ENCODE measurements around the gene CFAP100. TPM values are rescaled to one million over a fixed set of nuclear protein-coding genes. Genes with fewer than 3 reads are reported as not detected.
A peak's percentile ranks its signal among the peaks of the same experiment; 100 is the strongest.

Gene CFAP100
- total RNA-seq, 1 experiment from 2014 or later = not detected

DNA sequence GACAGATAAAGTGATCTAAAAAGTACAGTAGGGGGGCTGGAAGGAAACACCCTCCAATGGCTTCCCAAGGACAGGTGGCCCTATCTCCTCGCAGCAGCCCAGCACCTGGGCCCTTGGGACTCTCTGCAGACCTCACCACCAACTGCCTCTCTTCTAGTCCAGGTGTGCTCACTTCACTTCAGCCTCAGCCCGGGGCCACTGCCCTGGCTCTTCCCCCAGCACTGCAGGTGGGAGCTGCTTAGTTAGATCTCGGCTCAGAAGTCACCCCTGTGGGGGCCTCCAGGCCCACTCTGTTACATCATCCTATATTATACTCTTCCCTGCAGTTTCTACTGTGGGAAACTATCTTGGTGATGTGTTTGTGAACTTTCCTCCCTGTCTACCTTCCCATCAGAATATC lies 39.5 kb upstream of the CFAP100 start:
- Histone ChIP-seq H4K20me1 (ENCODE audit: insufficient read depth) (no peaks in the 10 kb centered on the region), H3K79me2 (ENCODE audit: insufficient read depth, low read length) (no peaks in the 10 kb centered on the region), H3K9me2 (ENCODE audit: insufficient read depth) (no peaks in the 10 kb centered on the region), H3K9ac (ENCODE audit: low read length) (peak overlapping the region; percentile 65), H3K27me3 (ENCODE audit: insufficient read depth, low read length) (peaks cover 6% of the 10 kb centered on the region; the same call in 1 of the 2 replicates), H3K36me3 (ENCODE audit: control insufficient read depth in 1 of 2, insufficient read depth in 2 of 2, low read length in 2 of 2) (no peaks in the 10 kb centered on the region), H3K4me2 (ENCODE audit: low read length) (peak overlapping the region; percentile 99), H2AFZ (ENCODE audit: low read depth, low read length, poor library complexity, severe bottlenecking) (peak overlapping the region; percentile 50), H3K27ac (ENCODE audit: low read depth, low read length) (peak overlapping the region; percentile 20; the same call in 1 of the 2 replicates), H3K9me3 (ENCODE audit: control insufficient read depth in 1 of 2, insufficient read depth in 1 of 2, low read depth in 1 of 2, low read length in 2 of 2) (no peaks in the 10 kb centered on the region), H3K4me1 (ENCODE audit: control insufficient read depth in 1 of 2, insufficient read depth in 2 of 2, low read length in 2 of 2) (peaks cover 10 to 30% of the 10 kb centered on the region in 2 experiments; a peak in 3 of 4 replicates), H3K4me3 (replicated peaks in 1 of 2; ENCODE audit: low read depth in 1 of 2, low read length in 2 of 2) (peak overlapping the region in 1 of 2 experiments; percentile 68; a peak in 3 of 4 replicates)
- RAD21 ChIA-PET (ENCODE audit: low non-redundant PET in 1 of 2, low total read pairs in 2 of 2, uncharacterized antibody in 2 of 2, unreplicated experiment in 2 of 2) = no interaction called here
- DNase-seq (ENCODE audit: low read depth, low spot score) (no peak), ATAC-seq (no peak)
- TF ChIP-seq FOSL1 (IDR thresholded peaks at IDR 0.05; ENCODE audit: low read depth) = no peak
- TF ChIP-seq TCF7L2 (IDR thresholded peaks at IDR 0.05; ENCODE audit: borderline replicate concordance, extremely low read depth, insufficient read depth, insufficient read length) = no peak
- TF ChIP-seq EZH2phosphoT487 (IDR thresholded peaks at IDR 0.05; ENCODE audit: borderline replicate concordance) = no peak
- no peak for TF ChIP-seq SIN3A (IDR thresholded peaks at IDR 0.05; ENCODE audit: low read depth)
- TF ChIP-seq CEBPB (IDR thresholded peaks at IDR 0.05; ENCODE audit: low read depth) = no peak
- no peak for TF ChIP-seq POLR2AphosphoS5 (IDR thresholded peaks at IDR 0.05; ENCODE audit: low read depth, low read length)
- no peak for TF ChIP-seq CBX3 (IDR thresholded peaks at IDR 0.05; ENCODE audit: low read depth)
- TF ChIP-seq, protein P1, sequence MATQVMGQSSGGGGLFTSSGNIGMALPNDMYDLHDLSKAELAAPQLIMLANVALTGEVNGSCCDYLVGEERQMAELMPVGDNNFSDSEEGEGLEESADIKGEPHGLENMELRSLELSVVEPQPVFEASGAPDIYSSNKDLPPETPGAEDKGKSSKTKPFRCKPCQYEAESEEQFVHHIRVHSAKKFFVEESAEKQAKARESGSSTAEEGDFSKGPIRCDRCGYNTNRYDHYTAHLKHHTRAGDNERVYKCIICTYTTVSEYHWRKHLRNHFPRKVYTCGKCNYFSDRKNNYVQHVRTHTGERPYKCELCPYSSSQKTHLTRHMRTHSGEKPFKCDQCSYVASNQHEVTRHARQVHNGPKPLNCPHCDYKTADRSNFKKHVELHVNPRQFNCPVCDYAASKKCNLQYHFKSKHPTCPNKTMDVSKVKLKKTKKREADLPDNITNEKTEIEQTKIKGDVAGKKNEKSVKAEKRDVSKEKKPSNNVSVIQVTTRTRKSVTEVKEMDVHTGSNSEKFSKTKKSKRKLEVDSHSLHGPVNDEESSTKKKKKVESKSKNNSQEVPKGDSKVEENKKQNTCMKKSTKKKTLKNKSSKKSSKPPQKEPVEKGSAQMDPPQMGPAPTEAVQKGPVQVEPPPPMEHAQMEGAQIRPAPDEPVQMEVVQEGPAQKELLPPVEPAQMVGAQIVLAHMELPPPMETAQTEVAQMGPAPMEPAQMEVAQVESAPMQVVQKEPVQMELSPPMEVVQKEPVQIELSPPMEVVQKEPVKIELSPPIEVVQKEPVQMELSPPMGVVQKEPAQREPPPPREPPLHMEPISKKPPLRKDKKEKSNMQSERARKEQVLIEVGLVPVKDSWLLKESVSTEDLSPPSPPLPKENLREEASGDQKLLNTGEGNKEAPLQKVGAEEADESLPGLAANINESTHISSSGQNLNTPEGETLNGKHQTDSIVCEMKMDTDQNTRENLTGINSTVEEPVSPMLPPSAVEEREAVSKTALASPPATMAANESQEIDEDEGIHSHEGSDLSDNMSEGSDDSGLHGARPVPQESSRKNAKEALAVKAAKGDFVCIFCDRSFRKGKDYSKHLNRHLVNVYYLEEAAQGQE (IDR thresholded peaks at IDR 0.05; ENCODE audit: low read depth) = no peak
- intact Hi-C loops (cut with micrococcal nuclease) = no loop called here
- CTCF ChIA-PET = no interaction called here
- TSS peak; percentile 53 for BruUV-seq (replicated peaks)
- POLR2A ChIA-PET = no interaction called here
